AG04450 (cell line): ENCODE data around the gene KCNH6. TPM values are rescaled to one million over a fixed set of nuclear protein-coding genes. Genes with fewer than 3 reads are reported as not detected.

Source experiments
- CTCF ChIA-PET: fragments of 300-600, 350-600 bp; formaldehyde crosslinking; extraction: SDS; loops from one replicate; lab custom pipeline; 2022; ENCODE audit warnings: antibody characterized with exemption, inconsistent platforms; lab: Charles Lee
- POLR2A ChIA-PET: fragments of 350-600 bp; formaldehyde crosslinking; extraction: SDS; loops from one replicate; lab custom pipeline; 2021; ENCODE audit warnings: antibody characterized with exemption, inconsistent platforms; lab: Yijun Ruan, JAX
- DNase-seq: peaks from one replicate; pipeline ENCODE4 v3.0.0-alpha.2; 2011; ENCODE audit warnings: low read depth, low spot score
- H3K27ac ChIP-seq: one replicate; pipeline ENCODE4 v1.5.1; 2012; ENCODE audit warnings: low read depth, low read length, control low read depth
- H3K27me3 ChIP-seq: one replicate; pipeline ENCODE4 v1.6.0; 2012; ENCODE audit warnings: low read length; ENCODE audit not compliant: control insufficient read depth, insufficient read depth
- H3K4me3 ChIP-seq: 2 replicates; pipeline ENCODE4 v1.5.1; 2011; ENCODE audit warnings: mild to moderate bottlenecking, low read depth, low read length, control low read depth
- H3K9me3 ChIP-seq: 2 replicates; pipeline ENCODE4 v1.5.1; 2012; ENCODE audit warnings: low read length; ENCODE audit not compliant: control insufficient read depth, insufficient read depth
- polyA plus RNA-seq: library from polyadenylated mRNA; depleted of rRNA; stranded (reverse); fragments of >200 nt; gene quantifications from 2 replicates; pipeline ENCODE4 v1.2.3, GENCODE V29; 2011
- TF ChIP-seq, protein P1 (sequence below): IDR thresholded peaks from 2 replicates; pipeline ENCODE4 v1.5.1; 2011; ENCODE audit warnings: low read depth, low read length, control low read depth, inconsistent platforms

The KCNH6 gene
- polyA plus RNA-seq, 1 experiment = 0.04 TPM

GRCh38 chr17:63495491-63495890, 27.7 kb upstream of the KCNH6 start:
- Histone ChIP-seq H3K4me3 (no peak overlapping the region), H3K27ac (peak overlapping the region; percentile 31), H3K27me3 (peaks cover 4% of the 10 kb centered on the region), H3K9me3 (no peaks in the 10 kb centered on the region; the same call in 1 of the 2 replicates)
- no peak for DNase-seq
- CTCF ChIA-PET = interaction anchor here (3.0 kb wide), 1 partner anchor 17 kb away, joined by 14 read pairs; no protein-coding TSS in a partner anchor
- TF ChIP-seq, protein P1, sequence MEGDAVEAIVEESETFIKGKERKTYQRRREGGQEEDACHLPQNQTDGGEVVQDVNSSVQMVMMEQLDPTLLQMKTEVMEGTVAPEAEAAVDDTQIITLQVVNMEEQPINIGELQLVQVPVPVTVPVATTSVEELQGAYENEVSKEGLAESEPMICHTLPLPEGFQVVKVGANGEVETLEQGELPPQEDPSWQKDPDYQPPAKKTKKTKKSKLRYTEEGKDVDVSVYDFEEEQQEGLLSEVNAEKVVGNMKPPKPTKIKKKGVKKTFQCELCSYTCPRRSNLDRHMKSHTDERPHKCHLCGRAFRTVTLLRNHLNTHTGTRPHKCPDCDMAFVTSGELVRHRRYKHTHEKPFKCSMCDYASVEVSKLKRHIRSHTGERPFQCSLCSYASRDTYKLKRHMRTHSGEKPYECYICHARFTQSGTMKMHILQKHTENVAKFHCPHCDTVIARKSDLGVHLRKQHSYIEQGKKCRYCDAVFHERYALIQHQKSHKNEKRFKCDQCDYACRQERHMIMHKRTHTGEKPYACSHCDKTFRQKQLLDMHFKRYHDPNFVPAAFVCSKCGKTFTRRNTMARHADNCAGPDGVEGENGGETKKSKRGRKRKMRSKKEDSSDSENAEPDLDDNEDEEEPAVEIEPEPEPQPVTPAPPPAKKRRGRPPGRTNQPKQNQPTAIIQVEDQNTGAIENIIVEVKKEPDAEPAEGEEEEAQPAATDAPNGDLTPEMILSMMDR = no peak
- POLR2A ChIA-PET = no interaction called here

DNA sequence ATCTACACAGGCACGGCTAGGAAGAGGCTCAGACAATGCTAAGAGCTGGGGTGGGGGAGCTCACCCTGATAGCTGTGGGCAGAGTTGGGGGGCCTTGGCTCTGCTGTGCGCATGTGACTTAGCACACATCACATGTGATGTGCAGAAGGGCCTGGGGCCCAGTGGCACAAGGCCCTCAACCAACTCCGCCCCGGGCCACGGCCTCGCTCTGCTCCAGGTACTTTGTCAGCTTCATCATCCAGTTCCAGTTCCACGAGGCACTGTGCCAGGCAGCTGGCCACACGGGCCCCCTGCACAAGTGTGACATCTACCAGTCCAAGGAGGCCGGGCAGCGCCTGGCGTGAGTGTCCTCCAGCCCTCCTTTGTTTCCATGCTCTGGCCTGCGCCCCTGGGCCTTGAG, 27.0 kb upstream of the KCNH6 start:
- no peak for DNase-seq
- no peaks in the 10 kb centered on the region; the same call in 1 of the 2 replicates for H3K9me3 ChIP-seq
- POLR2A ChIA-PET = no interaction called here
- peaks cover 4% of the 10 kb centered on the region for H3K27me3 ChIP-seq
- TF ChIP-seq, protein P1 = no peak
- H3K4me3 ChIP-seq = no peak overlapping the region
- H3K27ac ChIP-seq = no peak overlapping the region
- CTCF ChIA-PET = interaction anchor here (0.8 to 3.0 kb wide), 2 partner anchors 17 kb away, joined by 4 to 14 read pairs; no protein-coding TSS in a partner anchor

DNA sequence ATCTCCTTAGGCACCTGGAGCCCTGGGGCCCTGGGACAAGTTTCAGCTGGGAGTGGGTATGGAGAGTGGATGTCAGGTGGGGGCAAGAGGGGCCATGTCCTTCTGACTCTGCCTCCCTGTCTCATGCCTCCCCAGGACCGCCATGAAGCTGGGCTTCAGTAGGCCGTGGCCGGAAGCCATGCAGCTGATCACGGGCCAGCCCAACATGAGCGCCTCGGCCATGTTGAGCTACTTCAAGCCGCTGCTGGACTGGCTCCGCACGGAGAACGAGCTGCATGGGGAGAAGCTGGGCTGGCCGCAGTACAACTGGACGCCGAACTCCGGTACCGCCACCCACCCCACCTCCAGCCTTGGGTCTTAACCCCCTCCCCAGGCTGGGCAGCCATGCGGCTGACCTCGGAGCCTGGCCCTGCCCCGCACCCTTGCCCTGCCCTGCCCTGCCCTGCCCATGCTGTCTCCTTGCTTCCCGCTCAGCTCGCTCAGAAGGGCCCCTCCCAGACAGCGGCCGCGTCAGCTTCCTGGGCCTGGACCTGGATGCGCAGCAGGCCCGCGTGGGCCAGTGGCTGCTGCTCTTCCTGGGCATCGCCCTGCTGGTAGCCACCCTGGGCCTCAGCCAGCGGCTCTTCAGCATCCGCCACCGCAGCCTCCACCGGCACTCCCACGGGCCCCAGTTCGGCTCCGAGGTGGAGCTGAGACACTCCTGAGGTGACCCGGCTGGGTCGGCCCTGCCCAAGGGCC, 26.3 kb upstream of the KCNH6 start:
- no peak for DNase-seq
- no peaks in the 10 kb centered on the region; the same call in 1 of the 2 replicates for H3K9me3 ChIP-seq
- H3K27me3 ChIP-seq = peaks cover 4% of the 10 kb centered on the region
- ChIA-PET CTCF (interaction anchor here (0.8 kb wide), 1 partner anchor 18 kb away, joined by 4 read pairs; no protein-coding TSS in a partner anchor), POLR2A (no interaction called here)
- H3K27ac ChIP-seq = no peak overlapping the region
- H3K4me3 ChIP-seq = no peak overlapping the region
- TF ChIP-seq, protein P1 = no peak

GRCh38 chr17:63497708-63498483, 25.3 kb upstream of the KCNH6 start:
- Histone ChIP-seq H3K9me3 (no peaks in the 10 kb centered on the region; the same call in 1 of the 2 replicates), H3K27ac (peak overlapping the region; percentile 95), H3K4me3 (no peak overlapping the region), H3K27me3 (no peaks in the 10 kb centered on the region)
- TF ChIP-seq, protein P1 = peak; percentile 30
- no peak for DNase-seq
- ChIA-PET CTCF (interaction anchor here (0.7 kb wide), 1 partner anchor 52 kb away, joined by 3 read pairs; no protein-coding TSS in a partner anchor), POLR2A (interaction anchor here (0.5 to 1.2 kb wide), 5 partner anchors 10 to 192 kb away, joined by 3 to 10 read pairs (median 4); no protein-coding TSS in a partner anchor)
